PC-9 (cell line): Measurements from ENCODE around the gene HOXD10.

Source experiments
- EZH2 ChIP-seq: fragments of 200-600 bp; sonication (generic); IDR thresholded peaks from 2 replicates; pipeline ENCODE4 v1.8.0; 2017; ENCODE audit warnings: antibody characterized with exemption, low read depth
- TF ChIP-seq, protein P1 (sequence below): fragments of 200-600 bp; sonication (generic); conservative IDR thresholded peaks from 2 replicates; pipeline ENCODE4 v1.6.1; 2017; ENCODE audit warnings: mixed run types, antibody characterized with exemption, mild to moderate bottlenecking, moderate library complexity

DNA sequence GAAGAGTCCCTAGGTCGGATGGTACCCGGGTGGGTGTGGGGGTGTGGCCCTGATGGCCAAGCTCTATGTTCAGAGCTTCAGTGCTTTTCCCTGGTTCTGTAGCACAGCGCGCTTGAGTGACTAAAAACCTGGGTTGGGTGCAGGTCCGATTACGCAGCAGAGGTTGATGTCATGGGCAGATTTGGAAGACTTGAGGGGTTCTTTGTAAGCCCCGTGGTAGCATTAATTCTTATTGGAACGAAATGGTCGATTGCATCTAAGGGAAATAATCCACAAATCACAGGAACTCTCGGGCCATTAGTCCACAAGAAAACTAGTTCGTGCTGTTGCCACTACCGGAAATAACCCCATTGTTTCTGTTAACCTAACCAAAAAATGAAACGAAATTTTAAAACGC, 21.9 kb downstream of the HOXD10 start:
- TF ChIP-seq, protein P1, sequence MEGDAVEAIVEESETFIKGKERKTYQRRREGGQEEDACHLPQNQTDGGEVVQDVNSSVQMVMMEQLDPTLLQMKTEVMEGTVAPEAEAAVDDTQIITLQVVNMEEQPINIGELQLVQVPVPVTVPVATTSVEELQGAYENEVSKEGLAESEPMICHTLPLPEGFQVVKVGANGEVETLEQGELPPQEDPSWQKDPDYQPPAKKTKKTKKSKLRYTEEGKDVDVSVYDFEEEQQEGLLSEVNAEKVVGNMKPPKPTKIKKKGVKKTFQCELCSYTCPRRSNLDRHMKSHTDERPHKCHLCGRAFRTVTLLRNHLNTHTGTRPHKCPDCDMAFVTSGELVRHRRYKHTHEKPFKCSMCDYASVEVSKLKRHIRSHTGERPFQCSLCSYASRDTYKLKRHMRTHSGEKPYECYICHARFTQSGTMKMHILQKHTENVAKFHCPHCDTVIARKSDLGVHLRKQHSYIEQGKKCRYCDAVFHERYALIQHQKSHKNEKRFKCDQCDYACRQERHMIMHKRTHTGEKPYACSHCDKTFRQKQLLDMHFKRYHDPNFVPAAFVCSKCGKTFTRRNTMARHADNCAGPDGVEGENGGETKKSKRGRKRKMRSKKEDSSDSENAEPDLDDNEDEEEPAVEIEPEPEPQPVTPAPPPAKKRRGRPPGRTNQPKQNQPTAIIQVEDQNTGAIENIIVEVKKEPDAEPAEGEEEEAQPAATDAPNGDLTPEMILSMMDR = no peak
- TF ChIP-seq EZH2 = no peak
